GM12801 (cell line): ENCODE data around the gene PCDH18.

ENCODE experiments used
- CTCF ChIP-seq: IDR thresholded peaks from one replicate; pipeline ENCODE4 v1.5.1; 2011; ENCODE audit warnings: control low read depth; ENCODE audit not compliant: insufficient read length; ENCODE audit errors: extremely low read depth

Gene PCDH18

GRCh38 chr4:137471461-137471860, 60.8 kb downstream of the PCDH18 start:
- no peak for TF ChIP-seq CTCF

GRCh38 chr4:137470806-137471205, 61.5 kb downstream of the PCDH18 start:
- no peak for TF ChIP-seq CTCF
